ENCODE results near the gene XYLT1.

DNA sequence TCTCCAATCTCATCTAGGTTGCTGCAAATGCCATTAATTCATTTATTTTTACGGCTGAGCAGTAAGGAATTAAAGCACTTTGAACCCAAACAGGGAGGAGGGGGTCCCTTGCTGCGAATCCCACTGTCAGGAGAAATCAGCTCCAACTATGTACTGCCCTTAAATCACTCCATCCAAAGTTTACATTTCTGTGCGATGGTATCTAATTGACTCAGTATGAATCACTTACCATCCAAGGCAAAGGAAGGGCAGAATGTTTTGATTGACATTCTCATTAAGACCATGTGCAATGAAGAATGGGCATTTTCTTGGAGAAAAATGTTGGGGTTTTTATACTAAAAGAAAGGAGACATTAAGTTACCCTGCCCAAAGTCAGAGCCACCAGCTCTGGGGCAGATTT lies 47.7 kb upstream of the XYLT1 start:
- TF ChIP-seq, protein P1, sequence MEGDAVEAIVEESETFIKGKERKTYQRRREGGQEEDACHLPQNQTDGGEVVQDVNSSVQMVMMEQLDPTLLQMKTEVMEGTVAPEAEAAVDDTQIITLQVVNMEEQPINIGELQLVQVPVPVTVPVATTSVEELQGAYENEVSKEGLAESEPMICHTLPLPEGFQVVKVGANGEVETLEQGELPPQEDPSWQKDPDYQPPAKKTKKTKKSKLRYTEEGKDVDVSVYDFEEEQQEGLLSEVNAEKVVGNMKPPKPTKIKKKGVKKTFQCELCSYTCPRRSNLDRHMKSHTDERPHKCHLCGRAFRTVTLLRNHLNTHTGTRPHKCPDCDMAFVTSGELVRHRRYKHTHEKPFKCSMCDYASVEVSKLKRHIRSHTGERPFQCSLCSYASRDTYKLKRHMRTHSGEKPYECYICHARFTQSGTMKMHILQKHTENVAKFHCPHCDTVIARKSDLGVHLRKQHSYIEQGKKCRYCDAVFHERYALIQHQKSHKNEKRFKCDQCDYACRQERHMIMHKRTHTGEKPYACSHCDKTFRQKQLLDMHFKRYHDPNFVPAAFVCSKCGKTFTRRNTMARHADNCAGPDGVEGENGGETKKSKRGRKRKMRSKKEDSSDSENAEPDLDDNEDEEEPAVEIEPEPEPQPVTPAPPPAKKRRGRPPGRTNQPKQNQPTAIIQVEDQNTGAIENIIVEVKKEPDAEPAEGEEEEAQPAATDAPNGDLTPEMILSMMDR (IDR thresholded peaks at IDR 0.05): no peak
- no peak for TF ChIP-seq ZFX (IDR thresholded peaks at IDR 0.05; ENCODE audit: borderline replicate concordance)
